ENCODE measurements around the gene CNPY1. TPM values are rescaled to one million over a fixed set of nuclear protein-coding genes. Genes with fewer than 3 reads are reported as not detected.

Gene CNPY1
- total RNA-seq, 3 donors from 2014 or later, result 0.29 TPM; not detected in 2

GRCh38 chr7:155578016-155578415 is 31.7 kb upstream of the CNPY1 start:
- peaks cover 0 to 9% of the 10 kb centered on the region in 2 donors for H3K27me3 ChIP-seq
- TF ChIP-seq, protein P1, sequence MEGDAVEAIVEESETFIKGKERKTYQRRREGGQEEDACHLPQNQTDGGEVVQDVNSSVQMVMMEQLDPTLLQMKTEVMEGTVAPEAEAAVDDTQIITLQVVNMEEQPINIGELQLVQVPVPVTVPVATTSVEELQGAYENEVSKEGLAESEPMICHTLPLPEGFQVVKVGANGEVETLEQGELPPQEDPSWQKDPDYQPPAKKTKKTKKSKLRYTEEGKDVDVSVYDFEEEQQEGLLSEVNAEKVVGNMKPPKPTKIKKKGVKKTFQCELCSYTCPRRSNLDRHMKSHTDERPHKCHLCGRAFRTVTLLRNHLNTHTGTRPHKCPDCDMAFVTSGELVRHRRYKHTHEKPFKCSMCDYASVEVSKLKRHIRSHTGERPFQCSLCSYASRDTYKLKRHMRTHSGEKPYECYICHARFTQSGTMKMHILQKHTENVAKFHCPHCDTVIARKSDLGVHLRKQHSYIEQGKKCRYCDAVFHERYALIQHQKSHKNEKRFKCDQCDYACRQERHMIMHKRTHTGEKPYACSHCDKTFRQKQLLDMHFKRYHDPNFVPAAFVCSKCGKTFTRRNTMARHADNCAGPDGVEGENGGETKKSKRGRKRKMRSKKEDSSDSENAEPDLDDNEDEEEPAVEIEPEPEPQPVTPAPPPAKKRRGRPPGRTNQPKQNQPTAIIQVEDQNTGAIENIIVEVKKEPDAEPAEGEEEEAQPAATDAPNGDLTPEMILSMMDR (IDR thresholded peaks at IDR 0.05), result no peak
- no peak for TF ChIP-seq POLR2AphosphoS5 (IDR thresholded peaks at IDR 0.05)
- no peak for TF ChIP-seq POLR2A (IDR thresholded peaks at IDR 0.05)
- intact Hi-C loops (cut with DNase I; ENCODE audit: low total_unique reads), result no loop called here
- no peaks in the 10 kb centered on the region for H3K4me1 ChIP-seq
- H3K9me3 ChIP-seq, result no peaks in the 10 kb centered on the region
- H3K36me3 ChIP-seq, result no peaks in the 10 kb centered on the region
- H3K27ac ChIP-seq, result no peak overlapping the region
- DNase-seq (ENCODE audit: low spot score in 2 of 2), result no peak
- no peak overlapping the region for H3K4me3 ChIP-seq

DNA sequence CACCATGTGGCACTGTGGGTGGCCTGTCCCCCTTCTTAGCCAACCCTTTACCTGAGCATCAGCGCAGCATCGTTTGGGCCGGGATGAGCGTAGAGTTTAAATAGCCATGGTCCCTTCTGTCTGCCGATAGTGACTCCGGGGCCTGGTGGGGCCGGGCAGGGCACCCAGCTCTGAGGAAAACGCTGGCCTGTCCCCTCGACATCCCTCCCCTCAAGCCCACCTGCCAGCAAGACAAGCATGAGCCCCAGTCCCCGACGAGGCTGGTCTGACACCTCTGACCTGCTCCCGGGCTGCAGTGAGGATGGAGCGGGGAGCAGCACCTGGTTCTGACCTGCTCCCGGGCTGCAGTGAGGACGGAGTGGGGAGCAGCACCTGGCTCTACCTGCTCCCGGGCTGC is 31.1 kb upstream of the CNPY1 start:
- Histone ChIP-seq H3K27me3 (peaks cover 0 to 9% of the 10 kb centered on the region in 2 donors), H3K9me3 (no peaks in the 10 kb centered on the region), H3K4me1 (no peaks in the 10 kb centered on the region), H3K36me3 (no peaks in the 10 kb centered on the region), H3K4me3 (no peak overlapping the region), H3K27ac (no peak overlapping the region)
- TF ChIP-seq, protein P1 (IDR thresholded peaks at IDR 0.05), result no peak
- TF ChIP-seq POLR2AphosphoS5 (IDR thresholded peaks at IDR 0.05), result no peak
- TF ChIP-seq POLR2A (IDR thresholded peaks at IDR 0.05), result no peak
- no peak for DNase-seq (ENCODE audit: low spot score in 2 of 2)
- intact Hi-C loops (cut with DNase I; ENCODE audit: low total_unique reads), result no loop called here

GRCh38 chr7:155576900-155577508 is 30.6 kb upstream of the CNPY1 start:
- no peak overlapping the region for H3K4me3 ChIP-seq
- H3K27me3 ChIP-seq, result peaks cover 0 to 13% of the 10 kb centered on the region in 2 donors
- H3K36me3 ChIP-seq, result no peaks in the 10 kb centered on the region
- H3K9me3 ChIP-seq, result no peaks in the 10 kb centered on the region
- intact Hi-C loops (cut with DNase I; ENCODE audit: low total_unique reads), result no loop called here
- no peak overlapping the region for H3K27ac ChIP-seq
- H3K4me1 ChIP-seq, result no peaks in the 10 kb centered on the region
- peak in 1 of 2 donors; percentile 34 for DNase-seq (ENCODE audit: low spot score in 2 of 2)
- TF ChIP-seq POLR2AphosphoS5 (IDR thresholded peaks at IDR 0.05) (no peak), POLR2A (IDR thresholded peaks at IDR 0.05) (no peak)
- TF ChIP-seq, protein P1 (IDR thresholded peaks at IDR 0.05), result no peak

DNA sequence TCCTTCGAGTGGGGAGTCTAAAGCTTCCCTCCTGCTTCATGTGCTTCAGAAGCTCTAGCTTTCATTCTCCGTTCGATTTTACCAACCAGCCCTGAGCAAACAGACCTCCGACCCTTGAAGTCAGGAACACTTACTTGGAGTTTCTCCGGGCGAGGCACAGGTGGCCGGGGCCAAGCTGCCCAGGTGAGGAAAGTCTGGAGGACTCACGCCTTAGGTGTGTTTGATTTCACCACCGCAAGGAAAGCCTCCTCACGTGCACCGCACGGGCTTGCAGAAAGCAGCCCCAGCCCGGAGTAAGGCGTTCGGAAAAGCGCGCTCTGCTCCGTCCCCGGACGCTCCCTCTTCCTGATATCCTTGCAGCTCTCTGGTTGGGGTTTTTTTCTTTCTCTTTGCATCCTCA is 30.1 kb upstream of the CNPY1 start:
- intact Hi-C loops (cut with DNase I; ENCODE audit: low total_unique reads), result no loop called here
- Histone ChIP-seq H3K9me3 (no peaks in the 10 kb centered on the region), H3K27me3 (peaks cover 0 to 14% of the 10 kb centered on the region in 2 donors), H3K36me3 (no peaks in the 10 kb centered on the region), H3K4me1 (no peaks in the 10 kb centered on the region), H3K27ac (no peak overlapping the region), H3K4me3 (no peak overlapping the region)
- DNase-seq (ENCODE audit: low spot score in 2 of 2), result no peak
- TF ChIP-seq POLR2A (IDR thresholded peaks at IDR 0.05) (no peak), POLR2AphosphoS5 (IDR thresholded peaks at IDR 0.05) (no peak)
- TF ChIP-seq, protein P1 (IDR thresholded peaks at IDR 0.05), result no peak

DNA sequence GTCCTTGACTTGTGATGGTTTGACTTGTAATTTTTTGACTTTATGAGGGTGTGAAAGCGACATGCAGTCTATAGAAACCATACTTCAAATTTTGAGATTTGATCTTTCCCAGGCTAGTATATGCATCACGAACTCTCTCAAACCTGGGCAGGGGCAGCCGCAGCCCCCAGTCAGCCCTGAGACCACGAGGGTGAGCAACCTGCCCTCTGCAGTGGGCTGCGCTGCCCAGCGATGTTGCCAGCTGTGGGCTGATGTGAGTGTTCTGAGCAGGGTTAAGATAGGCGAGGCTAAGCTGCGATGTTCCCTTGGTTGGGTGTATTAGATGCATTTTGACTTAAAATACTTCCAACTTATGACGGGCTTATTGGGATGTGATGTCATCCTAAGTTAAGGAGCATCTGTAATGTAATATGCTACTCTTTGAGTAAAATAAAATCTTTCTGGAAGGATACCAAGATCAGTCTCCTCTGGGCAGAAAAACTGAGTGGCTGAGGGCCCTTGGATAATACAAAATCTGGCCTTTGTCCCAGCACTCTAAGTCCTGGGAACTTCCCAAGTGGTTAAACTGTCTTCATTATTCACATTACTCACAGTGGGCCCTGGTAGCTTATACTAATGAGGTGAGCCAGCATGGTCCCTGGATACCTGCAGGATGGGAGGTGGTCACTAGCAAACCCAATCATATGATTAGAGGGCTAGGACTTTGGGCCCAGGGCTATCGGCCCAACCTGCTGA is 28.4 kb upstream of the CNPY1 start:
- Histone ChIP-seq H3K27me3 (peaks cover 0 to 14% of the 10 kb centered on the region in 2 donors), H3K4me3 (no peak overlapping the region), H3K36me3 (no peaks in the 10 kb centered on the region), H3K4me1 (no peaks in the 10 kb centered on the region), H3K9me3 (no peaks in the 10 kb centered on the region), H3K27ac (no peak overlapping the region)
- intact Hi-C loops (cut with DNase I; ENCODE audit: low total_unique reads), result no loop called here
- TF ChIP-seq, protein P1 (IDR thresholded peaks at IDR 0.05), result no peak
- TF ChIP-seq POLR2AphosphoS5 (IDR thresholded peaks at IDR 0.05), result no peak
- no peak for DNase-seq (ENCODE audit: low spot score in 2 of 2)

Measured in breast epithelium (tissue), 4 donors.